Measurements from ENCODE around the gene EGFL8.
A peak's percentile ranks its signal among the peaks of the same experiment; 100 is the strongest.

EGFL8 gene

GRCh38 chr6:32120573-32121059 is 43.8 kb upstream of the EGFL8 start:
- DNase-seq (ENCODE audit: low read depth) = no peak
- H3K4me3 ChIP-seq (ENCODE audit: low read depth, low read length) = no peak overlapping the region
- TF ChIP-seq MYC (IDR thresholded peaks at IDR 0.05; ENCODE audit: low read depth, low read length) = no peak
- TF ChIP-seq CTCF (IDR thresholded peaks at IDR 0.05; ENCODE audit: low read depth, low read length) = no peak
- no peak for TF ChIP-seq POLR2A (IDR thresholded peaks at IDR 0.05; ENCODE audit: extremely low read depth, insufficient read length)
- TF ChIP-seq MAX (IDR thresholded peaks at IDR 0.05; ENCODE audit: low read depth, low read length) = no peak

- no peak for TF ChIP-seq MAX (IDR thresholded peaks at IDR 0.05; ENCODE audit: low read depth, low read length)
- no peak overlapping the region for H3K4me3 ChIP-seq (ENCODE audit: low read depth, low read length)
- DNase-seq (ENCODE audit: low read depth) = no peak
Measured at GRCh38 chr6:32123681-32124080, 40.7 kb upstream of the EGFL8 start.

- TF ChIP-seq CTCF (IDR thresholded peaks at IDR 0.05; ENCODE audit: low read depth, low read length) (no peak), POLR2A (IDR thresholded peaks at IDR 0.05; ENCODE audit: extremely low read depth, insufficient read length) (no peak), MYC (IDR thresholded peaks at IDR 0.05; ENCODE audit: low read depth, low read length) (no peak), MAX (IDR thresholded peaks at IDR 0.05; ENCODE audit: low read depth, low read length) (no peak)
- peak overlapping the region; percentile 99 for H3K4me3 ChIP-seq (ENCODE audit: low read depth, low read length)
- no peak for DNase-seq (ENCODE audit: low read depth)
Measured at GRCh38 chr6:32126880-32127279, 37.5 kb upstream of the EGFL8 start.

GRCh38 chr6:32127409-32127716 is 37.0 kb upstream of the EGFL8 start:
- DNase-seq (ENCODE audit: low read depth) = no peak
- H3K4me3 ChIP-seq (ENCODE audit: low read depth, low read length) = peak overlapping the region; percentile 99
- TF ChIP-seq MAX (IDR thresholded peaks at IDR 0.05; ENCODE audit: low read depth, low read length) (no peak), CTCF (IDR thresholded peaks at IDR 0.05; ENCODE audit: low read depth, low read length) (no peak), MYC (IDR thresholded peaks at IDR 0.05; ENCODE audit: low read depth, low read length) (no peak)

GRCh38 chr6:32127717-32128592 is 36.4 kb upstream of the EGFL8 start, which contains the start of gene ATF6B:
TSS of gene ATF6B (minus strand) at chr6:32128246. CDS start at chr6:32128207, 39 bp downstream.
- H3K4me3 ChIP-seq (ENCODE audit: low read depth, low read length) = peak within 1 kb of the TSS; percentile 99
- TF ChIP-seq MYC (IDR thresholded peaks at IDR 0.05; ENCODE audit: low read depth, low read length) (0 out of 2 replicates have a peak, but pooled peaks have one; percentile 21), CTCF (IDR thresholded peaks at IDR 0.05; ENCODE audit: low read depth, low read length) (no peak), POLR2A (IDR thresholded peaks at IDR 0.05; ENCODE audit: extremely low read depth, insufficient read length) (peak; percentile 70), MAX (IDR thresholded peaks at IDR 0.05; ENCODE audit: low read depth, low read length) (peak; percentile 90)
- peak; percentile 100 for DNase-seq (ENCODE audit: low read depth)

GRCh38 chr6:32128751-32129296 is 35.6 kb upstream of the EGFL8 start:
- TF ChIP-seq POLR2A (IDR thresholded peaks at IDR 0.05; ENCODE audit: extremely low read depth, insufficient read length) (no peak), CTCF (IDR thresholded peaks at IDR 0.05; ENCODE audit: low read depth, low read length) (no peak), MAX (IDR thresholded peaks at IDR 0.05; ENCODE audit: low read depth, low read length) (no peak)
- DNase-seq (ENCODE audit: low read depth) = no peak
- H3K4me3 ChIP-seq (ENCODE audit: low read depth, low read length) = peak overlapping the region; percentile 88

Measured in NB4 (cell line).